GM23338 (cell line): ENCODE results near the gene EPS8.

ENCODE experiments used
- CREB1 ChIP-seq: fragments of 250-450 bp; sonication (Bioruptor Pico); IDR thresholded peaks from 2 replicates; pipeline ENCODE4 v1.5.0; 2020; ENCODE audit warnings: low read depth, mild to moderate bottlenecking, moderate library complexity
- EZH2 ChIP-seq: fragments of 200-600 bp; sonication (generic); IDR thresholded peaks from one replicate; pipeline ENCODE4 v1.8.0; 2017; ENCODE audit warnings: antibody characterized with exemption, mild to moderate bottlenecking, low read depth; ENCODE audit not compliant: unreplicated experiment
- EZH2phosphoT487 ChIP-seq: fragments of 200-600 bp; sonication (generic); IDR thresholded peaks from one replicate; pipeline ENCODE4 v1.8.1; 2018; ENCODE audit warnings: antibody characterized with exemption; ENCODE audit not compliant: unreplicated experiment
- JUNB ChIP-seq: IDR thresholded peaks from one replicate; pipeline ENCODE4 v1.6.1; 2016; ENCODE audit warnings: antibody characterized with exemption; ENCODE audit not compliant: unreplicated experiment
- NANOG ChIP-seq: IDR thresholded peaks from 2 replicates; pipeline ENCODE4 v1.6.1; 2016; ENCODE audit warnings: antibody characterized with exemption, borderline replicate concordance
- POLR2AphosphoS5 ChIP-seq: IDR thresholded peaks from 2 replicates; pipeline ENCODE4 v1.6.1; 2016; ENCODE audit warnings: antibody characterized with exemption, low read depth
- STAT1 ChIP-seq: IDR thresholded peaks from one replicate; pipeline ENCODE4 v1.6.1; 2016; ENCODE audit warnings: antibody characterized with exemption; ENCODE audit not compliant: unreplicated experiment
- ZNF114 ChIP-seq: fragments of 250-450 bp; sonication (Bioruptor Pico); IDR thresholded peaks from 2 replicates; pipeline ENCODE4 v1.5.0; 2020; ENCODE audit warnings: mild to moderate bottlenecking, moderate library complexity
- ZNF331 ChIP-seq: fragments of 250-450 bp; sonication (Bioruptor Pico); IDR thresholded peaks from 2 replicates; pipeline ENCODE4 v1.5.0; 2020; ENCODE audit warnings: low read depth, mild to moderate bottlenecking, moderate library complexity
- TF ChIP-seq, protein P1 (sequence below), 2 experiments: fragments of 200-600 bp in 1 of 2; sonication (generic) in 1 of 2; conservative IDR thresholded peaks; 2 replicates each; pipeline versions ENCODE4 v1.5.1 to v1.6.1; 2016 to 2017; ENCODE audit warnings: antibody characterized with exemption in 2 of 2, low read depth in 2 of 2, mild to moderate bottlenecking in 2 of 2, moderate library complexity in 1 of 2
- TF ChIP-seq, protein P2 (sequence below): IDR thresholded peaks from one replicate; pipeline ENCODE4 v1.6.1; 2018; ENCODE audit warnings: antibody characterized with exemption; ENCODE audit not compliant: unreplicated experiment
- TF ChIP-seq, protein P3 (sequence below): IDR thresholded peaks from 2 replicates; pipeline ENCODE4 v1.6.1; 2016; ENCODE audit warnings: antibody characterized with exemption
- TF ChIP-seq, protein P4 (sequence below): fragments of 250-450 bp; sonication (Bioruptor Pico); IDR thresholded peaks from 2 replicates; pipeline ENCODE4 v1.5.0; 2020; ENCODE audit warnings: mild to moderate bottlenecking, moderate library complexity

DNA sequence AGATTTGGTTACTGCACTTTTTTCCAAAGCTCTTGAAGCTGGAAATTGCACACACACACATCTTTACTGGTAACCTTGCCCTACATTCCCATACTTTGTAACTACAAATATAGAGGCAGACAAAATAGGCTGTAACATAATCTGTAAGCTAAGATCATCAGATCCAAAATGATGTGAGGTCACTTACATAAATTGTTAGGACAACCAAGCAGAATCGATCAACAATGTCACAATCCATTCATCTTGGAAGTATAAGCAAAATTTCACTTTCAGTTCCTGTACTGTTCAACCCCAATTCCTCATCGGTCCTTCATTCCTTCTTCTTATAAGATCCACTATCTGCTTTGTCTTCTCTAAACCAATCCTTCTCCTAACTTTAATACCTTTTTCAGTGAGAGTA, 72.6 kb downstream of the EPS8 start:
- TF ChIP-seq, protein P1, sequence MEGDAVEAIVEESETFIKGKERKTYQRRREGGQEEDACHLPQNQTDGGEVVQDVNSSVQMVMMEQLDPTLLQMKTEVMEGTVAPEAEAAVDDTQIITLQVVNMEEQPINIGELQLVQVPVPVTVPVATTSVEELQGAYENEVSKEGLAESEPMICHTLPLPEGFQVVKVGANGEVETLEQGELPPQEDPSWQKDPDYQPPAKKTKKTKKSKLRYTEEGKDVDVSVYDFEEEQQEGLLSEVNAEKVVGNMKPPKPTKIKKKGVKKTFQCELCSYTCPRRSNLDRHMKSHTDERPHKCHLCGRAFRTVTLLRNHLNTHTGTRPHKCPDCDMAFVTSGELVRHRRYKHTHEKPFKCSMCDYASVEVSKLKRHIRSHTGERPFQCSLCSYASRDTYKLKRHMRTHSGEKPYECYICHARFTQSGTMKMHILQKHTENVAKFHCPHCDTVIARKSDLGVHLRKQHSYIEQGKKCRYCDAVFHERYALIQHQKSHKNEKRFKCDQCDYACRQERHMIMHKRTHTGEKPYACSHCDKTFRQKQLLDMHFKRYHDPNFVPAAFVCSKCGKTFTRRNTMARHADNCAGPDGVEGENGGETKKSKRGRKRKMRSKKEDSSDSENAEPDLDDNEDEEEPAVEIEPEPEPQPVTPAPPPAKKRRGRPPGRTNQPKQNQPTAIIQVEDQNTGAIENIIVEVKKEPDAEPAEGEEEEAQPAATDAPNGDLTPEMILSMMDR (conservative IDR thresholded peaks at IDR 0.05; ENCODE audit: low read depth in 2 of 2), result no peak
- TF ChIP-seq JUNB, result no peak
- TF ChIP-seq, protein P2, sequence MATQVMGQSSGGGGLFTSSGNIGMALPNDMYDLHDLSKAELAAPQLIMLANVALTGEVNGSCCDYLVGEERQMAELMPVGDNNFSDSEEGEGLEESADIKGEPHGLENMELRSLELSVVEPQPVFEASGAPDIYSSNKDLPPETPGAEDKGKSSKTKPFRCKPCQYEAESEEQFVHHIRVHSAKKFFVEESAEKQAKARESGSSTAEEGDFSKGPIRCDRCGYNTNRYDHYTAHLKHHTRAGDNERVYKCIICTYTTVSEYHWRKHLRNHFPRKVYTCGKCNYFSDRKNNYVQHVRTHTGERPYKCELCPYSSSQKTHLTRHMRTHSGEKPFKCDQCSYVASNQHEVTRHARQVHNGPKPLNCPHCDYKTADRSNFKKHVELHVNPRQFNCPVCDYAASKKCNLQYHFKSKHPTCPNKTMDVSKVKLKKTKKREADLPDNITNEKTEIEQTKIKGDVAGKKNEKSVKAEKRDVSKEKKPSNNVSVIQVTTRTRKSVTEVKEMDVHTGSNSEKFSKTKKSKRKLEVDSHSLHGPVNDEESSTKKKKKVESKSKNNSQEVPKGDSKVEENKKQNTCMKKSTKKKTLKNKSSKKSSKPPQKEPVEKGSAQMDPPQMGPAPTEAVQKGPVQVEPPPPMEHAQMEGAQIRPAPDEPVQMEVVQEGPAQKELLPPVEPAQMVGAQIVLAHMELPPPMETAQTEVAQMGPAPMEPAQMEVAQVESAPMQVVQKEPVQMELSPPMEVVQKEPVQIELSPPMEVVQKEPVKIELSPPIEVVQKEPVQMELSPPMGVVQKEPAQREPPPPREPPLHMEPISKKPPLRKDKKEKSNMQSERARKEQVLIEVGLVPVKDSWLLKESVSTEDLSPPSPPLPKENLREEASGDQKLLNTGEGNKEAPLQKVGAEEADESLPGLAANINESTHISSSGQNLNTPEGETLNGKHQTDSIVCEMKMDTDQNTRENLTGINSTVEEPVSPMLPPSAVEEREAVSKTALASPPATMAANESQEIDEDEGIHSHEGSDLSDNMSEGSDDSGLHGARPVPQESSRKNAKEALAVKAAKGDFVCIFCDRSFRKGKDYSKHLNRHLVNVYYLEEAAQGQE, result no peak
- TF ChIP-seq EZH2phosphoT487, result no peak
- TF ChIP-seq EZH2, result no peak
- no peak for TF ChIP-seq POLR2AphosphoS5
- TF ChIP-seq, protein P3, sequence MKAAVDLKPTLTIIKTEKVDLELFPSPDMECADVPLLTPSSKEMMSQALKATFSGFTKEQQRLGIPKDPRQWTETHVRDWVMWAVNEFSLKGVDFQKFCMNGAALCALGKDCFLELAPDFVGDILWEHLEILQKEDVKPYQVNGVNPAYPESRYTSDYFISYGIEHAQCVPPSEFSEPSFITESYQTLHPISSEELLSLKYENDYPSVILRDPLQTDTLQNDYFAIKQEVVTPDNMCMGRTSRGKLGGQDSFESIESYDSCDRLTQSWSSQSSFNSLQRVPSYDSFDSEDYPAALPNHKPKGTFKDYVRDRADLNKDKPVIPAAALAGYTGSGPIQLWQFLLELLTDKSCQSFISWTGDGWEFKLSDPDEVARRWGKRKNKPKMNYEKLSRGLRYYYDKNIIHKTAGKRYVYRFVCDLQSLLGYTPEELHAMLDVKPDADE, result no peak
- no peak for TF ChIP-seq ZNF114 (CRISPR knock-in tag)
- no peak for TF ChIP-seq CREB1 (CRISPR knock-in tag)
- TF ChIP-seq STAT1, result no peak
- TF ChIP-seq NANOG, result no peak
- TF ChIP-seq, protein P4, sequence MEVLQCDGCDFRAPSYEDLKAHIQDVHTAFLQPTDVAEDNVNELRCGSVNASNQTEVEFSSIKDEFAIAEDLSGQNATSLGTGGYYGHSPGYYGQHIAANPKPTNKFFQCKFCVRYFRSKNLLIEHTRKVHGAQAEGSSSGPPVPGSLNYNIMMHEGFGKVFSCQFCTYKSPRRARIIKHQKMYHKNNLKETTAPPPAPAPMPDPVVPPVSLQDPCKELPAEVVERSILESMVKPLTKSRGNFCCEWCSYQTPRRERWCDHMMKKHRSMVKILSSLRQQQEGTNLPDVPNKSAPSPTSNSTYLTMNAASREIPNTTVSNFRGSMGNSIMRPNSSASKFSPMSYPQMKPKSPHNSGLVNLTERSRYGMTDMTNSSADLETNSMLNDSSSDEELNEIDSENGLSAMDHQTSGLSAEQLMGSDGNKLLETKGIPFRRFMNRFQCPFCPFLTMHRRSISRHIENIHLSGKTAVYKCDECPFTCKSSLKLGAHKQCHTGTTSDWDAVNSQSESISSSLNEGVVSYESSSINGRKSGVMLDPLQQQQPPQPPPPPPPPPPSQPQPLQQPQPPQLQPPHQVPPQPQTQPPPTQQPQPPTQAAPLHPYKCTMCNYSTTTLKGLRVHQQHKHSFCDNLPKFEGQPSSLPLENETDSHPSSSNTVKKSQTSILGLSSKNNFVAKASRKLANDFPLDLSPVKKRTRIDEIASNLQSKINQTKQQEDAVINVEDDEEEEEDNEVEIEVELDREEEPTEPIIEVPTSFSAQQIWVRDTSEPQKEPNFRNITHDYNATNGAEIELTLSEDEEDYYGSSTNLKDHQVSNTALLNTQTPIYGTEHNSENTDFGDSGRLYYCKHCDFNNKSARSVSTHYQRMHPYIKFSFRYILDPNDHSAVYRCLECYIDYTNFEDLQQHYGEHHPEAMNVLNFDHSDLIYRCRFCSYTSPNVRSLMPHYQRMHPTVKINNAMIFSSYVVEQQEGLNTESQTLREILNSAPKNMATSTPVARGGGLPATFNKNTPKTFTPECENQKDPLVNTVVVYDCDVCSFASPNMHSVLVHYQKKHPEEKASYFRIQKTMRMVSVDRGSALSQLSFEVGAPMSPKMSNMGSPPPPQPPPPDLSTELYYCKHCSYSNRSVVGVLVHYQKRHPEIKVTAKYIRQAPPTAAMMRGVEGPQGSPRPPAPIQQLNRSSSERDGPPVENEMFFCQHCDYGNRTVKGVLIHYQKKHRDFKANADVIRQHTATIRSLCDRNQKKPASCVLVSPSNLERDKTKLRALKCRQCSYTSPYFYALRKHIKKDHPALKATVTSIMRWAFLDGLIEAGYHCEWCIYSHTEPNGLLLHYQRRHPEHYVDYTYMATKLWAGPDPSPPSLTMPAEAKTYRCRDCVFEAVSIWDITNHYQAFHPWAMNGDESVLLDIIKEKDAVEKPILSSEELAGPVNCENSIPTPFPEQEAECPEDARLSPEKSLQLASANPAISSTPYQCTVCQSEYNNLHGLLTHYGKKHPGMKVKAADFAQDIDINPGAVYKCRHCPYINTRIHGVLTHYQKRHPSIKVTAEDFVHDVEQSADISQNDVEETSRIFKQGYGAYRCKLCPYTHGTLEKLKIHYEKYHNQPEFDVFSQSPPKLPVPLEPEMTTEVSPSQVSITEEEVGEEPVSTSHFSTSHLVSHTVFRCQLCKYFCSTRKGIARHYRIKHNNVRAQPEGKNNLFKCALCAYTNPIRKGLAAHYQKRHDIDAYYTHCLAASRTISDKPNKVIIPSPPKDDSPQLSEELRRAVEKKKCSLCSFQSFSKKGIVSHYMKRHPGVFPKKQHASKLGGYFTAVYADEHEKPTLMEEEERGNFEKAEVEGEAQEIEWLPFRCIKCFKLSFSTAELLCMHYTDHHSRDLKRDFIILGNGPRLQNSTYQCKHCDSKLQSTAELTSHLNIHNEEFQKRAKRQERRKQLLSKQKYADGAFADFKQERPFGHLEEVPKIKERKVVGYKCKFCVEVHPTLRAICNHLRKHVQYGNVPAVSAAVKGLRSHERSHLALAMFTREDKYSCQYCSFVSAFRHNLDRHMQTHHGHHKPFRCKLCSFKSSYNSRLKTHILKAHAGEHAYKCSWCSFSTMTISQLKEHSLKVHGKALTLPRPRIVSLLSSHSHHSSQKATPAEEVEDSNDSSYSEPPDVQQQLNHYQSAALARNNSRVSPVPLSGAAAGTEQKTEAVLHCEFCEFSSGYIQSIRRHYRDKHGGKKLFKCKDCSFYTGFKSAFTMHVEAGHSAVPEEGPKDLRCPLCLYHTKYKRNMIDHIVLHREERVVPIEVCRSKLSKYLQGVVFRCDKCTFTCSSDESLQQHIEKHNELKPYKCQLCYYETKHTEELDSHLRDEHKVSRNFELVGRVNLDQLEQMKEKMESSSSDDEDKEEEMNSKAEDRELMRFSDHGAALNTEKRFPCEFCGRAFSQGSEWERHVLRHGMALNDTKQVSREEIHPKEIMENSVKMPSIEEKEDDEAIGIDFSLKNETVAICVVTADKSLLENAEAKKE (CRISPR knock-in tag), result no peak
- no peak for TF ChIP-seq ZNF331 (CRISPR knock-in tag)
